ENCODE measurements around the gene FOSL1.

FOSL1 gene

DNA sequence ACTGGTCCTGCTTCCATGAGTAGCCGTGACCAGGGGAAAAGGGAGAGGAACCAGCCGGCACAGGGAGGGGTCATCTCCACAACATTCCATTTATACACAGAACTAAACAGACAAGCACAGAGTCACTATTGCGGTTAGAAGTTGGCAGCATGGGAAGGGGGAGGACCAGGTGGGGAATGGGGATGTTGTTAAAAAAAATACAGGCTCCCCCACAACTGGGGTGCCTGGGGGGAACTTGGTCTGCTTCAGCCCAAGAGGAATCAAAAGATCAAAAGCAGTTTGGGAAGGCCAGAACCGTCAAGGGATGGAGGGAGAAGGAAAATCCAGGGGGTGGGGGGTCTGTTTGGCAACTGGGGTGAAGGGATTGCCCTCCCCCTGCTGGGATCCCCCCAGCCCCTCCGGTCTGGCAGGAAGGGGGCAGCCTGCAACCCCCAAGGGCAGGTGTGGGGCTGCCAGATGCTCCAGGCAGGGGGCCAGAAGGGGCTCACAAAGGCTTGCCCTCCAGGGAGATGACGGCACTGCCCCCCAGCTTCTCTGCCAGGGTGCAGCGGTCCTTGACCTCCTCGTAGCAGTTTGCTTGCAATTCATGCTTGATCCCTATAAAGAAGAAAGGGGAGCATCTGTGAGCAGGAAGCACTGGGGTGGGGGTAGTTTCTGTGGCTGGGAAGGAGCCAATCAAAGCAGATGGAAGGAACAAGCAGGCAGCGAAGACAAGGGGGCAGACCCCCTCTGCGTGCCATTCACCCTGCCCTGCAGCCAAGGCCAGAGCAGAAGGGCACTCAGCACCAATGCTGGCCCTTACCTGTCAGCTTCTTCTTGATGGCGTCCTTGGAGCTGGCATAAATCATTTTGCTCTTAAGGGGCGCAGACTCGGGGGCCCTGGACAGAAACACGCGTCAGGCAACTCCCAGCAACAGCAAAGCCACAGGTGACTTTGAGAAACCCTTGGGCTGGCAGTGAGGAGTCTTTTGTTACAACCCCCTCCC lies 45.0 kb downstream of the FOSL1 start:
- no peak for DNase-seq (ENCODE audit: low read depth)
- TF ChIP-seq, protein P1, sequence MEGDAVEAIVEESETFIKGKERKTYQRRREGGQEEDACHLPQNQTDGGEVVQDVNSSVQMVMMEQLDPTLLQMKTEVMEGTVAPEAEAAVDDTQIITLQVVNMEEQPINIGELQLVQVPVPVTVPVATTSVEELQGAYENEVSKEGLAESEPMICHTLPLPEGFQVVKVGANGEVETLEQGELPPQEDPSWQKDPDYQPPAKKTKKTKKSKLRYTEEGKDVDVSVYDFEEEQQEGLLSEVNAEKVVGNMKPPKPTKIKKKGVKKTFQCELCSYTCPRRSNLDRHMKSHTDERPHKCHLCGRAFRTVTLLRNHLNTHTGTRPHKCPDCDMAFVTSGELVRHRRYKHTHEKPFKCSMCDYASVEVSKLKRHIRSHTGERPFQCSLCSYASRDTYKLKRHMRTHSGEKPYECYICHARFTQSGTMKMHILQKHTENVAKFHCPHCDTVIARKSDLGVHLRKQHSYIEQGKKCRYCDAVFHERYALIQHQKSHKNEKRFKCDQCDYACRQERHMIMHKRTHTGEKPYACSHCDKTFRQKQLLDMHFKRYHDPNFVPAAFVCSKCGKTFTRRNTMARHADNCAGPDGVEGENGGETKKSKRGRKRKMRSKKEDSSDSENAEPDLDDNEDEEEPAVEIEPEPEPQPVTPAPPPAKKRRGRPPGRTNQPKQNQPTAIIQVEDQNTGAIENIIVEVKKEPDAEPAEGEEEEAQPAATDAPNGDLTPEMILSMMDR (conservative IDR thresholded peaks at IDR 0.05; ENCODE audit: control insufficient read depth, insufficient read depth, low read depth, low read length) = no peak
- H3K4me3 ChIP-seq (ENCODE audit: control insufficient read depth, low read depth, low read length) = no peak overlapping the region

DNA sequence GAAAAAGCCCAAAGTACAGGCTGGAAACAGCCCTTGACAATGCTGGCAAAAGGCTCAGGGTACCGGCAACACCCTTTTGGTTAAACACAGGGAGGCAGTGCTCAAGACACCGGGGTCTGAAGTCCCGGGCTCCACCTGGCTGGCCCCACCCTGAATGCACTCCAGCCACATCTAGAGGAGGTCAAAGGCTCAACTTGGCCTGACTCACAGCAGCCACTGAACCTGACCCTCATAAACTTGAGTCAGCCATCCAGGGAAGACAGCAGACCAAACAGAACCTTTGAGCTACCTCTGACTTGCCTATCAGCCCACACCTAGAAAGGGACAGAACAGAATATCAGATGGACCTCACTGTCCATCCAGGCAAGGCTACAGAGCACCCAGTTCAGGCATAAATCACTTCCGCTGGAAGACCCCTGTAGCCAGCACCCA lies 46.0 kb downstream of the FOSL1 start:
- TF ChIP-seq, protein P1 (conservative IDR thresholded peaks at IDR 0.05; ENCODE audit: control insufficient read depth, insufficient read depth, low read depth, low read length) = no peak
- no peak for DNase-seq (ENCODE audit: low read depth)
- H3K4me3 ChIP-seq (ENCODE audit: control insufficient read depth, low read depth, low read length) = no peak overlapping the region

DNA sequence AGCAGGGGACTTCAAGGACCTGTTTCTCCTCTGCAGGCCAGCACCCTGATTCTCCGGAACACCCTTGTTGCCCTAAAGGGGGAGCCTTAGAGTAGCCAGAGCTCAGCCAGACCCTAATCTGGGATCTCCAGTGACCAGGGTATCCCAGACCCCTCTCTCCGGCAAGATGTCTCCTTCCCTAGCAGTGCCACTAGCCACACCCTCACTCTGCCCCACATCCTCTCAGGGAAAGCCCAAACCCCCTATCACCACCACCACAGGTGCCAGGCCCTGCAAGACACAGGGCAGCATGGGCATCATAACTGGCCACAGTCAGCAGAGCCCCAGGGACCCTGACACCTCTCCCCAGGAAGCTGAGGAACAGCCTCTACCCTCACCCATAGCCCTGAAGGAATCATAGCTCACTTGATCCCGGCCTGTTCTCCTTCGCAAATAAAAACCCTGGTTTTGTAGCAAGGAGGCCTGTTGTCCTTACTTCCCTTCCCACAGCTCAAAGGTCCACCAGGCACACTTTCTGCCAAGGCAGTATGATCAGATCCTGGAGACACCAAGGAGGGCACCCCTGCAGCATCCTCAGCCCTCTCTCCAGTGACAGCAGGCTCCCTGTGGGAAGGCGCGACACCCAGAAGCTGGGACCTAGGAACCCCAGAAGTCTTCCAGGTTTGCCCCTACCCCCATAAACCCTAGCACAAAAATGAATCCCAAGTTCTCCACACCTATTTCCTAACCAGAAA lies 46.8 kb downstream of the FOSL1 start:
- H3K4me3 ChIP-seq (ENCODE audit: control insufficient read depth, low read depth, low read length) = no peak overlapping the region
- TF ChIP-seq, protein P1 (conservative IDR thresholded peaks at IDR 0.05; ENCODE audit: control insufficient read depth, insufficient read depth, low read depth, low read length) = no peak
- no peak for DNase-seq (ENCODE audit: low read depth)

DNA sequence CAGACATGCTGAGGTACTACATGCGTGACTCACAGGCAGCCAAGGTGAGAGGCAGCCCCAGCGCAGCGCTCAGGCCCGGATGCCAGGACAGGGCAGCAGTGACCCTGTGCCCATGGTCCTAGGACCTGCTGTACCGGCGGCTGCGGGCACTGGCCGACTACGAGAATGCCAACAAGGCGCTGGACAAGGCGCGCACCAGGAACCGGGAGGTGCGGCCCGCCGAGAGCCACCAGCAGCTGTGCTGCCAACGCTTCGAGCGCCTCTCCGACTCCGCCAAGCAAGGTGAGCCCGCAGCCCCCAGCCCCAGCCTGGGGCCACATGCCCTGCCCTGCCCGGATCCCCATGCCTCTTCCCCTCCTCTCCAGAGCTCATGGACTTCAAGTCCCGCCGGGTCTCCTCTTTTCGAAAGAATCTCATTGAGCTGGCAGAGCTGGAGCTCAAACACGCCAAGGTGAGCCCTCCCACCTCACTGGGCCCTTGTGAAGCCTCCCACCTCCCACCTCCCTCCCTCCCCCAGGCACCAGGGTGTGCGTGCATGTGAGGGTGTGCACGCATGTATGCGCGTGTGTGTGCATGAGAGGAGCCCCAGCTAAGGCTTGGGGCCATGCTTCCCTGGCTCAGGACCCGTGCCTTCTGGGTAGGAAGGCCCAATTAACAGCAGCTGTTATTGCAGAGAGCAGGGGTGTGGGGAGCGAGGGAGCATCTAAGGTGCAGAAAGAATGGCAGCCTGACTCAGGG lies 47.5 kb downstream of the FOSL1 start:
- TF ChIP-seq, protein P1 (conservative IDR thresholded peaks at IDR 0.05; ENCODE audit: control insufficient read depth, insufficient read depth, low read depth, low read length) = no peak
- DNase-seq (ENCODE audit: low read depth) = no peak
- H3K4me3 ChIP-seq (ENCODE audit: control insufficient read depth, low read depth, low read length) = no peak overlapping the region

DNA sequence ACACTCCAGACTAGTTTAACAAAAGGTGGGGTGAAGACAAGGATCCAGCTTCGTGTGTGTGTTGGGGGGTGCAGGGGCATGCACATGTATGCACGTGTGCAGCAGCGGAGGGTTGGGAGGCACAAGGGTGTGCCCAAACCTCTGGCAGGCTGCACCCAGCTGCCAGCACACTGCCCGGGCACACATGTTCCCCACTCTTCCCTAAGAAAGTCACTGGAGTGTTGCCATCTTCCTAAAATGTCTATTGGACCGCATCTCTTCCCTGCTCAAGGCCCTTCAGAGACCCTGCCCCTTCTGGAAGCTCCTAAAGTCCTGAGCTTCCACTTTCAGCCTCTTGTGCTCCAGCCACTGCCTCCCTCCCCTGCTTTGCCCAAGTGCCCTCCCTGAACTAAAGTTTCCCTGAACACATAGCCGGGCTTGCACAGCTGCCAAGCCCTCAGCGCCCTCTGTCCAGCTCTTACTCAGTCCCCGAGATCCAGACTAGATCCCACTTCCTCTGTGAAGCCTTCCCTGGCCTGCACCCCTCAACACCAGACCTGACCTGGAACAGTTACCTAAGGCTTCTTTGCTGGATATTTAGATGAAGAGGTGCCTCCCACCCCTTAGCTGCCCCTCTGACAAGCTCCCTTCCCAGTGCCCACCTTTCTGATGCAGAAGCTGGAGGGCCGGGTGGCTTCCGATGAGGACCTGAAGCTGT lies 48.2 kb downstream of the FOSL1 start:
- TF ChIP-seq, protein P1 (conservative IDR thresholded peaks at IDR 0.05; ENCODE audit: control insufficient read depth, insufficient read depth, low read depth, low read length) = no peak
- H3K4me3 ChIP-seq (ENCODE audit: control insufficient read depth, low read depth, low read length) = no peak overlapping the region
- DNase-seq (ENCODE audit: low read depth) = no peak

All from fibroblast of mammary gland (primary cell).